GM10266 (cell line): ENCODE data around the gene ZBTB2.
"Not testable (repeated sequence)": the region's sequence is repeated elsewhere in the genome, so short reads cannot be mapped to it uniquely, and the experiment has no call there.

Experiments used
- DNase-seq: peaks from one replicate; pipeline ENCODE4 v3.0.0; 2012; ENCODE audit errors: extremely low spot score
- TF ChIP-seq, protein P1 (sequence below): IDR thresholded peaks from 2 replicates; pipeline ENCODE4 v1.5.1; 2012; ENCODE audit warnings: mild to moderate bottlenecking, low read depth; ENCODE audit not compliant: control insufficient read depth, insufficient read depth; ENCODE audit errors: missing control alignments

ZBTB2 gene

GRCh38 chr6:151321438-151321837 lies 69.9 kb downstream of the ZBTB2 start:
- TF ChIP-seq, protein P1, sequence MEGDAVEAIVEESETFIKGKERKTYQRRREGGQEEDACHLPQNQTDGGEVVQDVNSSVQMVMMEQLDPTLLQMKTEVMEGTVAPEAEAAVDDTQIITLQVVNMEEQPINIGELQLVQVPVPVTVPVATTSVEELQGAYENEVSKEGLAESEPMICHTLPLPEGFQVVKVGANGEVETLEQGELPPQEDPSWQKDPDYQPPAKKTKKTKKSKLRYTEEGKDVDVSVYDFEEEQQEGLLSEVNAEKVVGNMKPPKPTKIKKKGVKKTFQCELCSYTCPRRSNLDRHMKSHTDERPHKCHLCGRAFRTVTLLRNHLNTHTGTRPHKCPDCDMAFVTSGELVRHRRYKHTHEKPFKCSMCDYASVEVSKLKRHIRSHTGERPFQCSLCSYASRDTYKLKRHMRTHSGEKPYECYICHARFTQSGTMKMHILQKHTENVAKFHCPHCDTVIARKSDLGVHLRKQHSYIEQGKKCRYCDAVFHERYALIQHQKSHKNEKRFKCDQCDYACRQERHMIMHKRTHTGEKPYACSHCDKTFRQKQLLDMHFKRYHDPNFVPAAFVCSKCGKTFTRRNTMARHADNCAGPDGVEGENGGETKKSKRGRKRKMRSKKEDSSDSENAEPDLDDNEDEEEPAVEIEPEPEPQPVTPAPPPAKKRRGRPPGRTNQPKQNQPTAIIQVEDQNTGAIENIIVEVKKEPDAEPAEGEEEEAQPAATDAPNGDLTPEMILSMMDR, result no peak
- DNase-seq, result no peak

GRCh38 chr6:151320140-151320539 lies 71.2 kb downstream of the ZBTB2 start:
- TF ChIP-seq, protein P1, result no peak
- DNase-seq, result no peak

DNA sequence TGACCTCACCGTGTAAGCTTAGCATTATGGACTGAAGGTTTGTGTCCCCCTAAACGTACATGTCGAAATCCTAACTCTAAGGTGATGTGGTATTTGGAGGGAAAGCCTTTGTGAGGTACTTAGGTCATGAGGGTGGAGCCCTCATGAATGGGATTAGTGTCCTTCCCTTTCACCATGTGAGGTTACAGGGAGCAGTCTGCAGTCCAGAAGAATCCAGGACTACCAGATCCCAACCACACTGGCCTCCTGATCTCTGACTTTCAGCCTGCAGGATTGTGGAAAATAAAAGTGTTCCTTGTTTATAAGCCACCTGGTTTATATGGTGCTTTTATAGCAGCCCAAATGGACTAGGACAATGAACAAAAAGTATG lies 73.4 kb downstream of the ZBTB2 start:
- TF ChIP-seq, protein P1, result no peak
- no peak for DNase-seq

DNA sequence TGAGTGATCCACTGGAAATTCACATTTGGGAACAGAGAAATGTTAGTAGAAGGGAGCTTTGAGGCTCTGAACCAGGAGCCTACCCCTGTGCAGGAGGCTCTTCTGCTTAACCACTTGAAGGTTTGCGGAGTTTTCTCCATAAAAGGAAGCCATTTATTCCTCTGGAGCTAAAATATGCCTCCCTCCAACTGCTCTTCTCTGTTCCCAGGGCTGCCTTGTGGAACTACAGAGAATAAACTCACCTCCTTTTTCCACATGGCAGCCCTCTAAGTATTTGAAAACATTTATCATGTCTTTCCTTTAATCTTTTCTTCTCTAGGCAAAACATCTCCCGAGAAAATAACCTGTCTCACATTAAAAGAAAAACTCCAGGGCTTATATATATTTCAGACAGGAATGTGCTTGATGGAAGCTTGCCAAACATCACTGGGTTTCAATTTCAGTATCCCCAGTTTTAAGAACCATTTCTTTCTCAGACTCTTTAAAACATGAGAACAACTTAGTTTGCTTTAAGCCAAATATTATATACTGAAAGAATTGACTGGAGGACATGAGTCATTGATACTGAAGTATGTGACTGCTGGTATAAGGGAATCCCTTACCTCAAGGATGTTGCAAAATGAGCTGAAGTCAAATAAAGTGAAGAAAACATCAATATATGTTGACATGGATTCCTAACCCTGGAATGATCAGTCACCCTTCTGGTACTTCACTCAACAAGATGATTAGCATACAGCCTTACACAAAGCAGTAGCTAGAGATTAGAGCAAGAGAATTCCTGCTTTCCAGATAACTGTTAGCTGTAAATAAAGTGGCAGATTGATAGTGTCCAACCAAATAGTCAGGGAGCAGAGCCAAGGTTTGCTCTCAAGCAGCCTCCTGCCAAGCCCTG lies 74.0 kb downstream of the ZBTB2 start:
- no peak for DNase-seq
- TF ChIP-seq, protein P1, result no peak

GRCh38 chr6:151315661-151316060 lies 75.7 kb downstream of the ZBTB2 start:
- DNase-seq, result not testable (repeated sequence)
